Right renal pelvis (tissue), 4 donors: ENCODE results near the gene C5. TPM values are rescaled to one million over a fixed set of nuclear protein-coding genes. Genes with fewer than 3 reads are reported as not detected.
"Not testable (repeated sequence)": the region's sequence is repeated elsewhere in the genome, so short reads cannot be mapped to it uniquely, and the experiment has no call there.

ENCODE experiments used
- DNase-seq, 4 donors: peaks; one replicate each; pipeline ENCODE4 v3.0.0-alpha.2; 2013; ENCODE audit warnings: low read depth in 4 of 4, low spot score in 3 of 4, missing footprints in 1 of 4
- polyA plus RNA-seq, 4 donors: library from polyadenylated mRNA; unstranded; fragments of 120-200 nt; gene quantifications; one replicate each; pipeline ENCODE4 v1.2.1, GENCODE V29; 2013; ENCODE audit not compliant: insufficient read length in 4 of 4

The C5 gene
- polyA plus RNA-seq, 4 donors, result 12.0 to 16.6 (median 15.5) TPM

DNA sequence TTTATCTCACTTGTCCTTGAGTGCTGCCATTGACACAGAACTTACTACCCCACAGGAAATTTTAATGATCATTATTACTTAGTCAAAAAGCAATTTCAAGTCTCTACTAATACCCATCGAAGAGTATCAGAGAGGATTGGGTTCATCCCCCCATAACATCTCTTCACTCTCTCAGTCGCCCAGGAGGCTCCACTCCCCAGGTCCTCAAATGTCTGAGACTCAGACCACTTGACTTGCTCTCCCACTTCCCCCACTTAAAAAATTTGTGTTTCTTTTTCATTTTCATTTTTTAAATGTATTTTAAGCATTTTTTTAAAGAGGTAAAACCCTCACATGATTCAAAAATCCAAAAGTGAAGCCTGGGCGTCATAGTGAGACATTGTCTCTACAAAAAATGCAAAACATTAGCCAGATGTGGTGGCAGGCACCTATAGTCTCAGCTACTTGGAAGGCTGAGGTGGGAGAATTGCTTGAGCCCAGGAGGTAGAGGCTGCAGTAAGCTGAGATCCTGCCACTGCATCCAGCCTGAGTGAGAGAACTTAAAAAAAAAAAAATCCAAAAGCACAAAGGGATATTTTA lies 66.7 kb downstream of the C5 start:
- DNase-seq, result no peak

DNA sequence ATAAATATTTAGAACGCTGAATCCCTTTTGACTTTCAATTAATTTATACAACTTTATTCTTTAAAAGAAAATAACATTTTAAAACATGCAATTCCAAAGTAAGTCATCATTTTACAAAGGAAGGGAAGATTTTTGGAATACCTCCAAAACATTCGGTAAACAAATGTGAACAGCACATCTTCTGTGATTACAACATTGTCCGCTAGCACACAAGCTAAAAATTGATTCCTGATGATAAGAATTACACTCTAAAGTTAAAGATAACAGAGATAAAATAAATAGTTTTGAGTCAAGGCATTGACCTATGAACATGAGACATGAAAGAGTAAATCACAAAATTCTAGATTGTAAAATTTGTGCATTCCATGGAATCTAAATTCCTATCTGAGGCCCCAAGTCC lies 67.2 kb downstream of the C5 start:
- DNase-seq, result no peak

GRCh38 chr9:120980951-120981350 lies 69.1 kb downstream of the C5 start:
- no peak for DNase-seq

- DNase-seq, result no peak
Observed at GRCh38 chr9:120979797-120980196, 70.3 kb downstream of the C5 start.

DNA sequence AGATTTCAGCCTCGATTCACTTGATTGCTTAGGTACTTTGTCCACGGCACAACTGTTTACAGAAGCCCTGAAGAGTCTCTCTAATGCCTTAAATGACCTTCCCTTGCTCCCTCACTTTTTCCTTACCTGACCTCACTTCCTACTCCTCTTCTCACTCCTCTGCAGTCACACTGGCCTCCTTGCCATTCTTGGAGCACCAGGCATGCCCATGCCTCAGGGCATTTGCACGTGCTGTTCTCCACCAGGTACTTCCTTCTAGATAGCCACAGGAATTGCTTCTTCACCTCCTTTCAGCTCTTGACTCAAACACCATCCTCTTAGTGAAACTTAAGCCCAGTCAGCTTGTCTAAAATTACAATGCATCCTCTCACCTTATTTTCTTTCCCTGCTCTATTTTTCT lies 71.1 kb downstream of the C5 start:
- no peak for DNase-seq

DNA sequence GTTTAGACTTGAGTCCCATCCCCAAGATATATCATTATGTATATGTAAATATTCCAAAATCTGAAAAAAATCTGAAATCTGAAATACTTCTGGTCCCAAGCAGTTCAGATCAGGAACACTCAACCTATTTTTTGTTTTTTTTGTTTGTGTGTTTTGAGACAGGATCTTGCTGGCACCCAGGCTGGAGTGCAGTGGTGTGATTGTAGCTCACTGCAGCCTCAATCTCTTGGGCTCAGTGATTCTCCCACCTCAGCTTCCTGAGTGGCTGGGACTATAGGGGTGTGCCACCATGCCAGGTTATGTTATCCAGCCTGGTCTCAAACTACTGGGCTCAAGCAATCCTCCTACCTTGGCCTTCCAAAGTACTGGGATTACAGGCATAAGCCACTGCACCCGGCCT lies 72.8 kb downstream of the C5 start:
- DNase-seq, result no peak

DNA sequence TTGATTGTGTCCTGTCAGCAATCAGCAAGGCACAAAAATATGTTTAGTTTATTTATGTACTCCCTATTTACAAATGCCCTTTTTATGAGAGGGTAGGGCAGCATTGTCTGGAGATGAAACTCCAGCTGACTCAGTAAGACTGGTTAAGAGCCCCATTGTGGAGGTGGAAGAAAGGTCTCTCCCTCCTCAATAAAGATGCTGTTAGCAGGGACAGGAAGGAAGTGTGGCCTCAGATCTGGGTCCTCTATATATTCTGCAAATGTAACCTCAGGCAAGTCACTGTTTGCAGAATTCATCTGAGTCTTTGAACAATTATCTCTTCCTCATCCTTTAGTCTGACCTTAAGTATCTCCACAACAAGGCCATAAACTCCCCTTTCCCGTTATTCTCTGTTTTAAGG lies 75.2 kb downstream of the C5 start:
- DNase-seq, result no peak

- DNase-seq, result no peak
Observed at GRCh38 chr9:120974181-120974580, 75.9 kb downstream of the C5 start.

DNA sequence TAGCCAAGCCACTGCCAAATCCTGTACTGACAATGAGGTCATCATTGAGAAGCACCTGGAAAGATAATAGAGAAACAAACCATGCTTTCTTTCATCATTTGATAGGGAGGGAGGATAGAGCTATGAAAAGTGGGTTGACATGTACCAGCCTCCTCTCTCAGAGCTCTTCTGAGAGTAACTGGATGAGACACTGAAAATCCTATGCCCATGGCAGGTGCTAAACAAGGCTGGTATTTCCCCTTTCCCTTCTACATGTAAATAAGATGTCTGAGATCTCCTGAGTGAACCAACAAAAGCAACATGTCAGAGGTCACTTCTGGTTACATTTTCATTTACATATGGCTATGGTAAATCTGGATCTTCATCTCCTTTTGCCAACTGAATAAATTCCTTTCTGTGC lies 78.1 kb downstream of the C5 start:
- DNase-seq, result no peak

- DNase-seq, result not testable (repeated sequence)
Observed at GRCh38 chr9:120971471-120971870, 78.6 kb downstream of the C5 start.

- DNase-seq, result no peak
Observed at GRCh38 chr9:120970244-120970643, 79.8 kb downstream of the C5 start.

DNA sequence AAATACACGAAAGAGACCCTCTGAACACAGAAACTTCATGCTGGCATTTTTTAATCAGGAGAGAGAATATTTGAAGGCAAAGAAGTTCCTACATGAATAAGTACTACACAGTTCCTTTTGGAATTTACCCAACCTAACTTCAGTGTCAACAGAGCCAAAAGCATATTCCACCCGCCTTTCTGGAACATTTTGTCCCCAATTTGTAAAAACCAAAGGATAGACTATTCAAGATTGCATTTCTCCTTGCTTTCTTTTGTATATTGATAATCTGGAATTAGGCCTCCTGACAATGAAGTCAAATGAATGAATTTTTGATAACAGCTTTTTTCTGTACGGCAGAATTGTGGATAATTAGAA lies 84.1 kb downstream of the C5 start:
- no peak for DNase-seq

GRCh38 chr9:120965344-120966012 lies 84.6 kb downstream of the C5 start:
- DNase-seq, result no peak

DNA sequence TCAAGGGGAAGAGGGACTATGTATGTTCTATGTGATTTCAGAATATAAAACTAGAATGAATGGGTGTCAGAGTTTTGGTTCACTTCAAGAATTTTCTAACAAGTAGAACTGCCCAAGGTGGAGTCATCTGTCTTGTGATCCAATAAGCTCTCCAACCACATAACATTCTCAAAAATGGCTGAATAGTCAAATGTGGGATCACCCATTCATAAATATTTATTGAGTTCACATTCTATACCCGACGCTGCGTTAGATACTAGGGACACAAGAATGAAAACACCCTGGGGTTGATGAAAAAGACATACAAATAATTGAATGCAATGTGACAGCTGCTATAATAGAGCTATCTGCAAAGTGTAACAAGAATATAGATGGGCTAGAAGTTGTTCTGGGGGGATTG lies 88.1 kb downstream of the C5 start:
- no peak for DNase-seq

DNA sequence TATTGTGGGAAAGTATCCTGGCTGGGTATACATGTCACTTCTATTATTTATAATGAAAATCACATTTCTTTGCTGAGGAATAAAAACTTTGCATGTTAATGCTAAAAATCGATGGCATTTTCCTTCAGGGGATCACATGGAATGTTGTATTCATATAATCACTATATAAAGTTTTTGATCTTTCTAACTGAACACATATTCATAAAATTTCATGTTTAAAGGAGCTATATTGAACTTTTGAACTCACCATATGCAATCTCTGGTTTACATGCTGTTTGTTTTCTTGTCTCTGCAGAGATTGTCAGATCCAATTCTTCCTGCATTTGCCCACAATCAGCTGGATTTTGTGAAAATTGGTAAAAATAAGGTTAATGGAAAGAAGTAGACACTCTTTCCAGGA lies 90.1 kb downstream of the C5 start:
- no peak for DNase-seq

- no peak for DNase-seq
Observed at GRCh38 chr9:120956862-120957261, 93.2 kb downstream of the C5 start.

GRCh38 chr9:120951960-120952618 lies 98.0 kb downstream of the C5 start:
- peak in 1 of 4 donors; percentile 54 for DNase-seq

GRCh38 chr9:120950421-120951388 lies 99.4 kb downstream of the C5 start:
- DNase-seq, result no peak

DNA sequence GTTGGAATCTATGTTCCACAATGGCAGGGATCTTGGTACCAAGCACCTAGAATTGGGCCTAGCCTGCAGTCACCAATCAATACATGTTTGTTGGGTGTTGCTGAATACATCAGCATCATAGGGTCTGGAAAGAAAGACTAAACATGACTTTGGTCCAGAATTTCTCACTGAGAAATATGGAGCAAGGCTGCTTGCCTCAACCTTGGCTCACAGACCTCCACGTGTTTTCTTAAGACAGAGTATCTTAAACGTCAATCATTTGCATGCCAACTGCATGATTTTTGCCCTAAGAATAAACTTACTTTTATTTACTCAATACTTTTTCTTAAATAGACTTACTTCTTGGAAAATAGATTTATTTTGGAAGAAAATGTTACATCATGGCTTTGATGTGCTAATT lies 100.8 kb downstream of the C5 start:
- DNase-seq, result no peak

DNA sequence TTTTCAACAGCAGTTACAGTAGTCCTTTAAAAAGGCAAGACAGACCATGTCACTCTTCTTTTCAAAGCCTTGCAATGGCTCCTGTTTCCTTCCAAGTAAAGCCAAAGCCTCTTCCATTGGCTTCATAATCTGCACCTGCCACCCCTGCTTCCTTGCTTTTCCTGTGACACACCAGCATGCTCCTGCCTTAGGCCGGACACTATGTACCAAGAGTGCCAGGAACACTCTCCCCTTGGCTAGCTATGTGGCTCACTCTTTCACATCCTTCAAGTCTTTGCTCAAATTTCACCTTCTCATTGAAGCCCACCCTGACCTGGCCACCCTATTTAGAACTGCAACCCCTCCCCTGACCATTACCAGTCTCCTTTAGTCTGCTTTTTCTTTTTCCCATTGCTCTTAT lies 101.3 kb downstream of the C5 start:
- no peak for DNase-seq

- no peak for DNase-seq
Observed at GRCh38 chr9:120947222-120947621, 102.9 kb downstream of the C5 start.
